ENCODE measurements around the gene SOCS3. TPM values are rescaled to one million over a fixed set of nuclear protein-coding genes. Genes with fewer than 3 reads are reported as not detected.
A peak's percentile ranks its signal among the peaks of the same experiment; 100 is the strongest.

Gene SOCS3
- total RNA-seq, 3 donors from 2014 or later (not counting 1 experiment from before 2014, with no cell fraction given) = 39.0 to 47.9 (median 43.6) TPM

GRCh38 chr17:78324391-78325075 lies 35.3 kb downstream of the SOCS3 start:
- Mint-ChIP-seq H3K4me3 (no peak overlapping the region), H3K27ac (no peak overlapping the region), H3K27me3 (ENCODE audit: low read depth in 2 of 2) (peaks cover 0 to 10% of the 10 kb centered on the region in 2 donors), H3K4me1 (peaks cover 15 to 17% of the 10 kb centered on the region in 2 donors), H3K9me3 (no peaks in the 10 kb centered on the region), H3K36me3 (no peaks in the 10 kb centered on the region)
- ATAC-seq = no peak
- Histone ChIP-seq H3K9me3 (ENCODE audit: control insufficient read depth, insufficient read depth, low read length) (no peaks in the 10 kb centered on the region), H3K27ac (ENCODE audit: low read length) (no peak overlapping the region), H3K36me3 (ENCODE audit: control insufficient read depth, insufficient read depth, low read length) (no peaks in the 10 kb centered on the region), H3K27me3 (ENCODE audit: control insufficient read depth, insufficient read depth, low read length) (no peaks in the 10 kb centered on the region), H3K4me1 (ENCODE audit: control insufficient read depth, insufficient read depth, low read length) (peaks cover 22% of the 10 kb centered on the region), H3K4me3 (ENCODE audit: low read length) (no peak overlapping the region)
- 26% methylated on average over 17 of the region's 18 CpGs for WGBS (ENCODE audit: insufficient coverage)
- intact Hi-C loops (cut with micrococcal nuclease) = no loop called here
- TF ChIP-seq CTCF (IDR thresholded peaks at IDR 0.05) = no peak
- DNase-seq = peak in 1 of 2 donors; percentile 38

DNA sequence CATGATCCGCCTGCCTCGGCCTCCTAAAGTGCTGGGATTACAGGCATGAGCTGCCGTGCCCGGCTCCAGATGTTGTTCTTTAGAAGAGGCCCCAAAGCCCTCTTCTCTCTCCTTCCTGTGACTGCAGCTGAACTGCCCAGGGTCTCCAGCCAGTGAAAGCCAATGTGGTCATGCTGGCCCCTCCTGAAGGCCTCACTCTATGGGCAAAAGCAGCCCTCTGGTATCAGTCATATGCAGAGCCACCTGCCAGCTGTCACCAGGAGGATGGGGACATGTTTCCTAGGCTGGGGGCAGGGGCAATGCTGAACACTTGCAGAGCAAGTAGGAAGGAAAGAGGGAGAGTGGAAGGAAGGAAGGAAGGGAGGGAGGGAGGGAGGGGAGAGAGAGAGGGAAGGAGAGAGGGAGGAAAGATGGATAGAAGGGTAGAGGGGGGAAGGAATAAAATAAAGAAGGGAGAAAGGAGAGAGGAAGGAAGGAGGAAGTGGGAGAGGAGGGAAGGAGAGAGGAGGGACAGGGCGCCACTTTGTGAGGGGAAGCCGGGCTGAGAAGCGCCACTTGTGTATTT lies 36.0 kb downstream of the SOCS3 start:
- intact Hi-C loops (cut with micrococcal nuclease) = no loop called here
- Mint-ChIP-seq H3K4me1 (peaks cover 11% of the 10 kb centered on the region in 2 donors), H3K27ac (no peak overlapping the region), H3K36me3 (no peaks in the 10 kb centered on the region), H3K27me3 (ENCODE audit: low read depth in 2 of 2) (peaks cover 0 to 10% of the 10 kb centered on the region in 2 donors), H3K9me3 (no peaks in the 10 kb centered on the region), H3K4me3 (no peak overlapping the region)
- ATAC-seq (no peak), DNase-seq (no peak)
- TF ChIP-seq CTCF (IDR thresholded peaks at IDR 0.05) = no peak
- Histone ChIP-seq H3K4me1 (ENCODE audit: control insufficient read depth, insufficient read depth, low read length) (peaks cover 16% of the 10 kb centered on the region), H3K27me3 (ENCODE audit: control insufficient read depth, insufficient read depth, low read length) (no peaks in the 10 kb centered on the region), H3K27ac (ENCODE audit: low read length) (no peak overlapping the region), H3K4me3 (ENCODE audit: low read length) (no peak overlapping the region), H3K36me3 (ENCODE audit: control insufficient read depth, insufficient read depth, low read length) (no peaks in the 10 kb centered on the region), H3K9me3 (ENCODE audit: control insufficient read depth, insufficient read depth, low read length) (no peaks in the 10 kb centered on the region)
- 72% methylated on average over 7 of the region's 7 CpGs for WGBS (ENCODE audit: insufficient coverage)

- Histone ChIP-seq H3K27me3 (ENCODE audit: control insufficient read depth, insufficient read depth, low read length) (no peaks in the 10 kb centered on the region), H3K36me3 (ENCODE audit: control insufficient read depth, insufficient read depth, low read length) (no peaks in the 10 kb centered on the region), H3K4me3 (ENCODE audit: low read length) (no peak overlapping the region), H3K27ac (ENCODE audit: low read length) (no peak overlapping the region), H3K4me1 (ENCODE audit: control insufficient read depth, insufficient read depth, low read length) (peaks cover 11% of the 10 kb centered on the region), H3K9me3 (ENCODE audit: control insufficient read depth, insufficient read depth, low read length) (no peaks in the 10 kb centered on the region)
- Mint-ChIP-seq H3K27ac (no peak overlapping the region), H3K27me3 (ENCODE audit: low read depth in 2 of 2) (peaks cover 0 to 12% of the 10 kb centered on the region in 2 donors), H3K9me3 (no peaks in the 10 kb centered on the region), H3K36me3 (no peaks in the 10 kb centered on the region), H3K4me1 (peaks cover 7 to 9% of the 10 kb centered on the region in 2 donors), H3K4me3 (no peak overlapping the region)
- no peak for ATAC-seq
- no peak for DNase-seq
- TF ChIP-seq CTCF (IDR thresholded peaks at IDR 0.05) = no peak
- intact Hi-C loops (cut with micrococcal nuclease) = no loop called here
- 91% methylated on average over 16 of the region's 16 CpGs for WGBS (ENCODE audit: insufficient coverage)
Measured at GRCh38 chr17:78322858-78323455, 36.9 kb downstream of the SOCS3 start.

Measured in natural killer cell (primary cell).